22Rv1 (cell line): Measurements from ENCODE around the gene SMAD6.
"Not testable (repeated sequence)": the region's sequence is repeated elsewhere in the genome, so short reads cannot be mapped to it uniquely, and the experiment has no call there.

ENCODE experiments used
- H3K27ac ChIP-seq: fragments of 450-650 bp; 2 replicates; pipeline ENCODE4 v1.5.1; 2017
- CTCF ChIP-seq: fragments of 450-650 bp; IDR thresholded peaks from 2 replicates; pipeline ENCODE4 v1.5.1; 2017; ENCODE audit warnings: mild to moderate bottlenecking
- ZFX ChIP-seq: fragments of 450-650 bp; IDR thresholded peaks from 2 replicates; pipeline ENCODE4 v1.6.1; 2017; ENCODE audit warnings: antibody characterized with exemption, borderline replicate concordance

The SMAD6 gene

GRCh38 chr15:66823601-66824000 is 121.6 kb downstream of the SMAD6 start:
- no peak overlapping the region for H3K27ac ChIP-seq
- TF ChIP-seq ZFX (no peak), CTCF (no peak)

- TF ChIP-seq CTCF = no peak
- TF ChIP-seq ZFX = no peak
- H3K27ac ChIP-seq = no peak overlapping the region
These were observed 122.4 kb downstream of the SMAD6 start for GRCh38 chr15:66824424-66824823.

- TF ChIP-seq CTCF (no peak), ZFX (no peak)
- H3K27ac ChIP-seq = no peak overlapping the region
These were observed 123.1 kb downstream of the SMAD6 start for GRCh38 chr15:66825139-66825538.

GRCh38 chr15:66825731-66826130 is 123.7 kb downstream of the SMAD6 start:
- TF ChIP-seq CTCF (no peak), ZFX (no peak)
- no peak overlapping the region for H3K27ac ChIP-seq

GRCh38 chr15:66826507-66826906 is 124.5 kb downstream of the SMAD6 start:
- H3K27ac ChIP-seq = no peak overlapping the region
- TF ChIP-seq ZFX = no peak
- no peak for TF ChIP-seq CTCF

- no peak for TF ChIP-seq CTCF
- TF ChIP-seq ZFX = no peak
- H3K27ac ChIP-seq = no peak overlapping the region
These were observed 125.1 kb downstream of the SMAD6 start for GRCh38 chr15:66827039-66827697.

- TF ChIP-seq ZFX (no peak), CTCF (no peak)
- no peak overlapping the region for H3K27ac ChIP-seq
These were observed 125.6 kb downstream of the SMAD6 start for GRCh38 chr15:66827698-66828055.

GRCh38 chr15:66828817-66829541 is 126.9 kb downstream of the SMAD6 start:
- H3K27ac ChIP-seq = not testable (repeated sequence)
